ENCODE results near the gene TMEM18.

TMEM18 gene

DNA sequence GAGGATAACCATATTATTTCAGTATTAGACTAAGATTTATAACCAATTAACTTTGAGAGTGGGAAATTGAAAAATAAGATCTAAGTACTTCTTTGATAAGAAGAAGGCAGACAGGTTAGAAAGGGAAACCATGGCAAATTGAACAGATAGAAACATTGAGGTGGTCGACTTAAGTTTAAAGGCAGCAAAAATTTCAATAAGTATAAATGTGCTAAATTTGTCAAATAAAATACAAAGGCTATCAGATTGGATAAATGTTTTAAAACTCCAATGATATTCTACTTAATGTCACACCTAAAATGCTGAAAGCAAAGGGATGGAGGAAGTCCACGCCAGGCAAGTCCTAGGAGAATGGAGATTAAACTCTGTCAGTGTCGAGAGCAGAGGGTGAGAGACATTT lies 59.2 kb downstream of the TMEM18 start:
- TF ChIP-seq, protein P1, sequence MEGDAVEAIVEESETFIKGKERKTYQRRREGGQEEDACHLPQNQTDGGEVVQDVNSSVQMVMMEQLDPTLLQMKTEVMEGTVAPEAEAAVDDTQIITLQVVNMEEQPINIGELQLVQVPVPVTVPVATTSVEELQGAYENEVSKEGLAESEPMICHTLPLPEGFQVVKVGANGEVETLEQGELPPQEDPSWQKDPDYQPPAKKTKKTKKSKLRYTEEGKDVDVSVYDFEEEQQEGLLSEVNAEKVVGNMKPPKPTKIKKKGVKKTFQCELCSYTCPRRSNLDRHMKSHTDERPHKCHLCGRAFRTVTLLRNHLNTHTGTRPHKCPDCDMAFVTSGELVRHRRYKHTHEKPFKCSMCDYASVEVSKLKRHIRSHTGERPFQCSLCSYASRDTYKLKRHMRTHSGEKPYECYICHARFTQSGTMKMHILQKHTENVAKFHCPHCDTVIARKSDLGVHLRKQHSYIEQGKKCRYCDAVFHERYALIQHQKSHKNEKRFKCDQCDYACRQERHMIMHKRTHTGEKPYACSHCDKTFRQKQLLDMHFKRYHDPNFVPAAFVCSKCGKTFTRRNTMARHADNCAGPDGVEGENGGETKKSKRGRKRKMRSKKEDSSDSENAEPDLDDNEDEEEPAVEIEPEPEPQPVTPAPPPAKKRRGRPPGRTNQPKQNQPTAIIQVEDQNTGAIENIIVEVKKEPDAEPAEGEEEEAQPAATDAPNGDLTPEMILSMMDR (IDR thresholded peaks at IDR 0.05; ENCODE audit: low read depth, low read length, missing control alignments) = no peak
- no peak for DNase-seq (ENCODE audit: extremely low read depth, low read depth)
- H3K4me3 ChIP-seq (replicated peaks; ENCODE audit: low read depth, low read length) = no peak overlapping the region

All from HFF-Myc (cell line).